GM12872 (cell line): ENCODE measurements around the gene BPI.

Experiments used
- TF ChIP-seq, protein P1 (sequence below): IDR thresholded peaks from 3 replicates; pipeline ENCODE4 v1.5.1; 2011; ENCODE audit warnings: low read depth, mild to moderate bottlenecking, low read length, moderate library complexity; ENCODE audit not compliant: insufficient read depth

Gene BPI

GRCh38 chr20:38278131-38278530 lies 25.8 kb upstream of the BPI start:
- TF ChIP-seq, protein P1, sequence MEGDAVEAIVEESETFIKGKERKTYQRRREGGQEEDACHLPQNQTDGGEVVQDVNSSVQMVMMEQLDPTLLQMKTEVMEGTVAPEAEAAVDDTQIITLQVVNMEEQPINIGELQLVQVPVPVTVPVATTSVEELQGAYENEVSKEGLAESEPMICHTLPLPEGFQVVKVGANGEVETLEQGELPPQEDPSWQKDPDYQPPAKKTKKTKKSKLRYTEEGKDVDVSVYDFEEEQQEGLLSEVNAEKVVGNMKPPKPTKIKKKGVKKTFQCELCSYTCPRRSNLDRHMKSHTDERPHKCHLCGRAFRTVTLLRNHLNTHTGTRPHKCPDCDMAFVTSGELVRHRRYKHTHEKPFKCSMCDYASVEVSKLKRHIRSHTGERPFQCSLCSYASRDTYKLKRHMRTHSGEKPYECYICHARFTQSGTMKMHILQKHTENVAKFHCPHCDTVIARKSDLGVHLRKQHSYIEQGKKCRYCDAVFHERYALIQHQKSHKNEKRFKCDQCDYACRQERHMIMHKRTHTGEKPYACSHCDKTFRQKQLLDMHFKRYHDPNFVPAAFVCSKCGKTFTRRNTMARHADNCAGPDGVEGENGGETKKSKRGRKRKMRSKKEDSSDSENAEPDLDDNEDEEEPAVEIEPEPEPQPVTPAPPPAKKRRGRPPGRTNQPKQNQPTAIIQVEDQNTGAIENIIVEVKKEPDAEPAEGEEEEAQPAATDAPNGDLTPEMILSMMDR, result no peak

- TF ChIP-seq, protein P1, result no peak
Observed at GRCh38 chr20:38278763-38279162, 25.2 kb upstream of the BPI start.

DNA sequence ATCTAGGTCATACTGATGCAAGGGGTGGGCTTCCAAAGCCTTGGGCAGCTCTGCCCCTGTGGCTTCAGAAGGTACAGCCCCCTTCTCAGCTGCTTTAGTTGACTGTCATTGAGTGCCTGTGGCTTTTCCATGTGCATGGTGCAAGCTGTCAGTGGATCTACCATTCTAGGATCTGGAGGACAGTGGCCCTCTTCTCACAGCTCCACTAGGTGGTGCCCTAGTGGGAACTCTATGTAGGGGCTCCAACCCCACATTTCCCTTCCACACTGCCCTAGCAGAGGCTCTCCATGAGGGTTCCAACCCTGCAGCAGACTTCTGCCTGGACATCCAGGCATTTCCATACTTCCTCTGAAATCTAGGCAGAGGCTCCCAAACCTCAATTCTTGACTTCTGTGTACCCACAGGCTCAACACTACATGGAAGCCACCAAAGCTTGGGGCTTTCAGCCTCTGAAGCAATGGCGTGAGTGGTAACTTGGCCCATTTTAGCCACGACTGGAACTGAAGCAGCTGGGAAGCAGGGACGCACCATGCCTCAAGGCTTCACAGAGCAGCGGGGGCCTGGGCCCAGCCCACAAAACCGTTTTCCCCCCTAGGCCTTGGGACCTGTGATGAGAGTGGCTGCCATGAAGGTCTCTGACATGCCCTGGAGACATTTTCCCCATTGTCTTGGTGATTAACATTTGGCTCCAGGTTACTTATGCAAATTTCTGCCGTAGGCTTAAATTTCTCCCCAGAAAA lies 22.6 kb upstream of the BPI start:
- TF ChIP-seq, protein P1, result peak; percentile 30; the same call in 1 of the 3 replicates

GRCh38 chr20:38283236-38283635 lies 20.7 kb upstream of the BPI start:
- TF ChIP-seq, protein P1, result no peak

GRCh38 chr20:38284893-38285444 lies 19.0 kb upstream of the BPI start:
- TF ChIP-seq, protein P1, result no peak

DNA sequence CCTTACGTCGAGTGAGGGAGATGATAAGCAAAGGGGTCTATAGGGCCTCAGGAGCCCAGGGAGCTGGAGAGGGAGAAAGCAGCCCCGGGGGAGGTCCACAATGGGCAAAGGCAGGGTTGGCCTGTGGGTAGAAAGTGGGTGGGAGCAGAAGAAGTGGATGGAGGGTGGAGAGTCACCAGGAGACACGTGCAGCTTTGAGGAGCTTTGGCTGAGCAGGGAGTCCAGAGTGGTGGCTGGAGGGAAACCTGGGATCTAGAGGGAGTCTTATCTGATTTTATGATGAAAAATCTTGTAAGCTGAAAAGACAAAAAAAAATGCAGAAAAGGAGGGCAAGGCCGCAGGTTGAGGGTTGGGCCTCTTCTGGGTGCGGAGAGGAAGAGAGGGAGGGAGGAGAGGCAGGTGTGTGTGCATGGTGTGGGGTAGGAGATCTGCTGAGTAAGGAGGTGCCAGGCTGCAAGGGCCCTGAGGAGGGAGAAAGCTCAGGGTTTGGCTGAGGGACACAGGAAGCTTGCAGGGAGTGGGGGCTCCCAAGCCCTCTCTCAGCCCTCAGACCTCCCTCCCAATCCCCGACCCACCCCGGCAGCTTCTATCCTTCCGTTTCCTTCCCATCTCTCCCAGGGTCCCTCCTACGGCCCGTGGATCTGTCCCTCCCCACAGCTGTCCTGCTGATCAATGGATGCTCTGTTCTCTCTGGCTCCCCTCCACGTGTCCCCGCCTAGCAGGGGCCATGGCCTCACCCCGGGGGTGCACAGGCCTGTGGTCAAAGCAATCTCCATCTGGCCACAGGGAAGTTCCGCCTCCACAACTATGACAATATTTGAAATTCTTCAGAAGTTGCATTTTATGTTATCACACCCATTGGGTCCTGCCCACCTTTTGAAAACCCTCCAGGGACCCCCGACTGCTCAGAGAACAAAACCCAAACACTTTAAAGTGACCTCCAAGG lies 17.1 kb upstream of the BPI start:
- TF ChIP-seq, protein P1, result no peak
